GM18502 (cell line): ENCODE results near the gene CCN5.
"Not testable (repeated sequence)": the region's sequence is repeated elsewhere in the genome, so short reads cannot be mapped to it uniquely, and the experiment has no call there.

Experiments used
- ATAC-seq: cut with Tn5 transposase; IDR thresholded peaks from one replicate; pipeline ENCODE4 v1.9.1; 2021; ENCODE audit warnings: mild to moderate bottlenecking; ENCODE audit not compliant: unreplicated experiment, poor library complexity

The CCN5 gene

GRCh38 chr20:44752099-44752931 is 37.1 kb downstream of the CCN5 start:
- no peak for ATAC-seq

DNA sequence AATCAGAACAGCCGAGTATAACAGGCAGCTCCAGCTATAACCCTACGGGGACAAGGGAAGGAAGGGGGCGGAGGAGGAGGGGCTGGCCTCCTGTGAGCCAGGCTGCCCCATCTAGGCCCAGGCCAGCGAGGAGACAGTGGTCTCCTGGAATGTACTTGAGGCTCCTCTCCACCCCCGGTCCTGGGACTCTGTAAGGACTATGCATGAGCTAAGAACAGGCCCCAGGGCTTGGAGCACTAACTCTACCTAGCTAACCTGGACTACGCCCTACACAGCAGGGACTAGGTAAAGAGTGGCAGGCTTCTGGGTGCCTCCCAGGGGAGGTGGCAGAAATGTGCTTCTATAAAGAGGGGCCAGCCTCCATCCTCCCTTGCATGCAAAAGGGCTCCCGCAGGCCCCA is 39.4 kb downstream of the CCN5 start:
- ATAC-seq: no peak

GRCh38 chr20:44756011-44756688 is 41.0 kb downstream of the CCN5 start:
- ATAC-seq: no peak

GRCh38 chr20:44756956-44757355 is 41.8 kb downstream of the CCN5 start:
- ATAC-seq: no peak

GRCh38 chr20:44758247-44759101 is 43.3 kb downstream of the CCN5 start:
- no peak for ATAC-seq

DNA sequence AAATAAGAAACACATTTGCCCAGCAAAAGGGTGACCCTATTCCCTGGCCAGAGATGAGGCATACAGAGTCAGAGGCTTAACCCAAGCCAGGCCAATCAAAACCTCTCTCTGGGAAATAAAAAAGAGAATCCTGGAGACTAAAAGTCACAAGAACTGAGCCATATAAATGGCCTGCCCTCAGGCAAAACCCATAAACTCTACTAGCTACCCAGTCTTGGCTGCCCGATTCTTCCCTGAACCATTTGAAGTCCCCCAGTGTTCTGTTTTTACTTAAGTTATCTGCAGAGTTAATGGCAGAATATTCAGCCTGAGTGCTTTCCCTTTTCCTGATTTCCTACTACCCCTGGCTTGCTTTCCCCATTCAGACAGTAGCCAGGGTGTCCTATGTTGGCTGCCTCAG is 44.4 kb downstream of the CCN5 start:
- ATAC-seq: no peak

- ATAC-seq: no peak
Observed at GRCh38 chr20:44761423-44761822, 46.3 kb downstream of the CCN5 start.

DNA sequence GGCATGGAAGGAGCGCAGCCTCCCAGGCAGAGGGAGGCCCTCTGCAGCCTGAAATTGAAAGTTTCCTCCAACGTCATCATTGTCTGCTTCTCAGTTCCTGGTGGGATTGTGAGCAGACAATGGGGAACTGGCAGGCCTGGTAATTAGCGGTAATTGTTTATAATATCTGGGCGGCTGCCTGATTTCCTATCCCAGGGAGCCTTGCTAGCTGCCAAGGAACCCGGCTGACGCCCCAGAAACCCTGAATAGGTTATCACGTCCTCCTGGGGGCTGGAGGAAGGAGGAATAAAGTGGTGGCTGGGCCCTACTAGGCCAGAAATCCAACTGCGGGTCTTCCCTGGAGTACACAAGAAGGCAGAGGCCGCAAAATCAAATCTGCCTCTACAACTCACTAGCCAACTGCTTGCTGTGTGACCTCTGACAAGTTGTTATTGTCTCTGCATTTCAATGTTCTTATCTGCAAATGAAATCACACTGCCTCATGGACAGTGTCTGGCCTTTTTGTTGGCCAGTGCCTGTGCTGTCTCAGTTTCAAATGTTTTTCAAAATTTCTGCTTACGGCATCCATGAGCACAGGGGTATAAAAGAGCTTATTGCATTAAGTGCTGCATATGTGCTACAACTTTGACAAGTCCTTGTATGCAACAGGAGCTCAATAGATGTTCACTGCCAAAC is 47.4 kb downstream of the CCN5 start:
- no peak for ATAC-seq

DNA sequence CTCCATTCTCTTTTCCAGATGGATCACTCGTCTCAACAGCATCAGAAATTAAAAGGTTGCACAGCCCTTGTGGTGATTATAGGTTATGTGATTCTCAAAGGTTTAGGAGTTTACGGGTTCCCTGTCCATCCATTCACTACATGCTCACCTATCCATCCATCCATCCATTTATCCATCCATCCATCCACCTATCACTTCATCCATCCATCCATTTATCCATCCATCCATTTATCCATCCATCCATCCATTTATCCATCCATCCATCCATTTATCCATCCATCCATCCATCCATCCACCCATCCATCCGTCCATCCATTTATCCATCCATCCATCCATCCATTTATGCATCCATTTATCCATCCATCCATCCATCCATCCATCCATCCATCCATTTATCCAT is 48.6 kb downstream of the CCN5 start:
- ATAC-seq: not testable (repeated sequence)

- no peak for ATAC-seq
Observed at GRCh38 chr20:44765091-44765490, 49.9 kb downstream of the CCN5 start.

DNA sequence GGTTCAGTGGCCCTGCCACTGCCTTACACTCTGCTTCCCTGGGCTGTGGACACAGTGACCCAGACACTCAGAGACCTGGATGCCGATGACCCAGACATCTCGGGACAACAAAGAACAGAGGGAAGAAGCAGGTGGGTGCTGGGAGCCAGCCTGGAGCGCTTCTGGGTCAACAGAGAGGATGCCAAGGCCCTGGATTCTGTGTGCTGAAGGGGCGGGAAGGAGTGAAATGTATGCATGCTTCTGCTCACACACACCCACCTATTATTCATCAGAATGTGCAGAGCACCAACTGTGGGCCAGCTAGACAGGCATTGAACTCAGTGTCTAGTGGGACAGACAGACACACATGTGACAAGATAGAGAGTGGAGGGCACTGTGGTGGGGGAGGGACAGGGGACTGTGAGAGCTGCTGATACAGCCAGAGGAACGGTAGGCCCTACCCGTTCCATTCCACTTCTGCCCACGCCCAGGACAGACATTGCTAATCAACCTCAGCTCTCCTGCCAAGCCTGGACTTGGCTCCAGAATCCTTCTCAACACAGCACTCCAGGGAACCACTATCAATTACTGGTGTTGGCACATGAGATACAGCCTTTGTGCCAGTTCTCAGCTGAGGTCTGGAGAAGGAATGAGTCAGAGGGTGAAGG is 50.7 kb downstream of the CCN5 start:
- no peak for ATAC-seq

GRCh38 chr20:44768256-44768655 is 53.1 kb downstream of the CCN5 start:
- no peak for ATAC-seq

DNA sequence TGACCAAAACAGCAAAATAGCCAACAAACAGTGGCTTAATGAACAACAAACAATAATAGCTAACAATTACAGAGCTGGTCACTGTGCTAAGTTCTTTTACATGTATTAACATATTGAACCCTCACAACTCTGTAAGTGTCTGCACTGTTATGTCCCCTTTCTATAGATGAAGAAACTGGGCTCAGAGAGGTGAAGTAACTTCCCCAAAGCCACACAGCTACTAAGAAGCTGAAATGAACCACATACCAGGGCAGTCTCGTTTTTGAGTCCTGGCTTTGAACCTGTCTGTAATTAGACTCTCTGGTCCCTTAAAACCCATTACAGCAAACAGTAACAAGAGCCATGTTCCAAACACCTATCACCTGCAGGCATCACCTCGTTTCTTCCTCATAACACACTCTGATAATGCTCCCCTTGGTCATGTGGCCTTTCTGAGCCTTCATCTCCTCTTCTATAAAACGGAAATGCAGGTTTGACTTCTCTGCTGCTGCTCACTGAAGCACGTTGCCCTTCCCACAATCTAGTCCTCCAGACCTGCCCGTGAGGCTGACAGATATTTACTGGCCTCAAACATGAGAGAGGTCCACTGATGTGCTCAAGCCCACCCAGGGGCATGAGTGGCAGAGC is 53.8 kb downstream of the CCN5 start:
- no peak for ATAC-seq

GRCh38 chr20:44769481-44769863 is 54.3 kb downstream of the CCN5 start:
- no peak for ATAC-seq

- no peak for ATAC-seq
Observed at GRCh38 chr20:44770484-44771171, 55.5 kb downstream of the CCN5 start.

DNA sequence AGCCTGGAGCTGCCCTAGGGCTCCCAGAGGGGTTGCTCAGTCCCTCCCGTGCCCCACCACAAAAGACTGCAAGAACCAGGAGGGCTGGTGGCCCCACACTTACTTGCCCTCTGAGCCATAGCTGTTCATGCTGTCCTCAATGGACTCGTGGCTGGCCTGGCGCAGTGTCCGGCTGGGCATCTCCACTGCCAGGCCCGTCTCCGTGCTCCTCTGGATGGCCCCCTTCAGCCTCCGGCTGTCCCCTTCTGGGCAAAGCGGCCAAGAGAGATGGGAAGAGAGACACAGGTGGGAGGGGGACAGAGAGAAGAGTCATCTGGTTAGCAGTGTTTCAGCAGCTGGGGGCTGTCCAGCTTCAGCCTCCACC is 56.0 kb downstream of the CCN5 start:
- ATAC-seq: no peak

GRCh38 chr20:44772636-44773035 is 57.5 kb downstream of the CCN5 start:
- ATAC-seq: no peak

DNA sequence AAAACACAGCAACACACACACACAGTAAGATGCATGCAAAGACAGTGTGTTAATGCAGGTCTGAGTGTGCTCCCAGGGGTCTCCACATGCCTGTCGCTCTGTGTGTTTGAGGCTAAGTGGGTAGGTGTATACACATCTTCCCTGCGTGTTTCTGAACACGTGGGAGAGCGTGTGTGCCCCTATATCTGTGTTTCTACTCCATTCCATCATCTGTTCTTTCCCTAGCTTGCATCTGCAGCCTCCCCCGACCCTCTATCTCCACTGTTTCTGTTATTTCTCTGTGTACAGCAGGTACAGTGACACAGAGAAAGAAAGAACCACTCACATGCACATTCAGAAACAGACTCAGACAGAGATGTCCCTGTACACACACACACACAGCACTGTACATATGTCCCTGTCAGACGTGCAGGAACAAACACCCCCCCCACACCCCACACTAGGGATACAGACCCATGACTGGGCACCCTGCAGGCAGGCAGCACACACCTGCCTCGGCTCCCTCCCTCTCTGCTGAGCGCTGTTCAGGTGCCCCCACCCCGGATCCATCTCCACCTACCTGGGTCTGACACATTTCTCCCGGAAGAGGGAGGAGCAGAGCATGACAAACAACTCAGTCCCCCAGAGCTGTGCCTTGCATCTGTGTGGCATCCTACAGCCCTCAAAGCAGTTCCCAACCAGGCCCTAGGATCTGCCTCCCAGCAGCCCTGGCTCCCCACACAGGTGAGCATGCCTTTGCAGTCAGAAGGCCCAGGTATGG is 58.1 kb downstream of the CCN5 start:
- ATAC-seq: no peak
